ENCODE data around the gene BAHCC1. TPM values are rescaled to one million over a fixed set of nuclear protein-coding genes. Genes with fewer than 3 reads are reported as not detected.

Gene BAHCC1
- total and polyA plus RNA-seq, 9 of the 15 experiments (the other 6 are each of a cell fraction or from before 2014, with no cell fraction given) = 0.14 to 26.9 (median 5.0) TPM

GRCh38 chr17:81511804-81512561 is 116.7 kb downstream of the BAHCC1 start (continued):
- TF ChIP-seq ETV1 (tag; conservative IDR thresholded peaks at IDR 0.05; ENCODE audit: low read depth) (no peak), SMARCC2 (IDR thresholded peaks at IDR 0.05; ENCODE audit: low read depth) (no peak), HES1 (IDR thresholded peaks at IDR 0.05; ENCODE audit: low read depth) (no peak), ADNP (tag; IDR thresholded peaks at IDR 0.05) (no peak), CTCF (IDR thresholded peaks at IDR 0.05 in 2 of 3, conservative IDR thresholded peaks at IDR 0.05 in 1 of 3; ENCODE audit: insufficient read depth in 2 of 3, low read depth in 1 of 3, low read length in 3 of 3) (no peak), TEAD1 (CRISPR knock-in tag; IDR thresholded peaks at IDR 0.05) (no peak; a peak in 1 of 4 replicates), DDX20 (tag; IDR thresholded peaks at IDR 0.05; ENCODE audit: low read depth) (no peak), THRA (IDR thresholded peaks at IDR 0.05) (no peak), NFXL1 (CRISPR knock-in tag; IDR thresholded peaks at IDR 0.05) (0 out of 2 replicates have a peak, but pooled peaks have one; percentile 21), HDAC3 (IDR thresholded peaks at IDR 0.05; ENCODE audit: borderline replicate concordance, partially characterized antibody) (no peak), SUPT5H (IDR thresholded peaks at IDR 0.05) (peak; percentile 74), MTA1 (IDR thresholded peaks at IDR 0.05; ENCODE audit: borderline replicate concordance) (no peak), HDAC8 (tag; IDR thresholded peaks at IDR 0.05) (no peak), STAT6 (CRISPR knock-in tag; IDR thresholded peaks at IDR 0.05) (peak; percentile 27; the same call in 1 of the 2 replicates), ATF4 (CRISPR knock-in tag; IDR thresholded peaks at IDR 0.05) (no peak), ZFX (CRISPR knock-in tag; IDR thresholded peaks at IDR 0.05) (no peak), HNRNPH1 (optimal IDR thresholded peaks at IDR 0.05; ENCODE audit: low read depth, low read length) (peak; percentile 63), ZNF449 (CRISPR knock-in tag; IDR thresholded peaks at IDR 0.05) (no peak)
